NCI-H1930 (cell line): ENCODE results near the gene ZNF343.
"Not testable (repeated sequence)": the region's sequence is repeated elsewhere in the genome, so short reads cannot be mapped to it uniquely, and the experiment has no call there.

Source experiments
- DNase-seq, 2 experiments: peaks; one replicate each; lab custom pipeline; 2025; lab: John Stamatoyannopoulos, UW

ZNF343 gene

DNA sequence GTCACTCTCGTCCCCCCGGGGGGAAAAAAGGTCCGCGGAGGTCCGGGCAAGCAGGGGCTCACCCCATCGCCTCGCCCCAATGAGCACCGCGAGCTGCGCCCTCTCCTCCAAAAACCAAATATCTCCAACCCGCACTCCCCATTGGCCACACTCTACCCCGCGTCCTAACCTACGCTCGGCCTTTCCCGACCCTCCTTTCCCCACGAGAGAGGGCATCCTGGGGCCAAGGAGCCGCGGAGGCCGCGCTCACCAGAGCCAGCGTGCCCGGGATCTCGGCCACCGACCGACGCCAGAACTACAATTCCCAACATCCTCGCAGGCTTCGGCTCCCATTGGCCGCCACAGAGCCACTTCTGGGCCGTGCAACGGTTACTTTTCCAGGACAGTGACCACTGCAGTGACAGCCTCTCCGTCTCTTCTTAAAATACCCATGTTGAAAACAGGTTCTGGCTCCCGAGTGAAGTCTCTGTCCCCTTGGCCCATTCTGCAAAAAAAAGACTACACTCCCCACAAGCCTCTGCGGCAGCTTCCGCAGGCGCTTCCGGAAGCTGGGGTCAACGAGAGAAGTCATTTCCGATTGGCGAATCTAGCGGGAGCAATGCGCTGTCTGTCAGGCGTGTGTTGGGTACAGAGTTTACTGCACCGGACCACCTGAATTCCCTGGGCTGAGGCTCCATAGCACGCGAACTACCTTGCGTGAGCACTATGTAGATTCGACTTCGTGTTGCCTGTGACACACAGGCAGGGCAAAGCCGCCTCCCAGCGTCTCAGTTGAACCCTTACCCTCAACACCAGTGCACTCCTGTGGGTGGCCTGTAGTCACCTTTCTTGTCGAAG is at the start of gene ZNF343:
ZNF343 (minus strand) TSS at position 285 of the 837 bp plus-strand sequence. CDS start 15,020 bp downstream, outside the sequence.
- DNase-seq, result peak; percentile 62 to 72

DNA sequence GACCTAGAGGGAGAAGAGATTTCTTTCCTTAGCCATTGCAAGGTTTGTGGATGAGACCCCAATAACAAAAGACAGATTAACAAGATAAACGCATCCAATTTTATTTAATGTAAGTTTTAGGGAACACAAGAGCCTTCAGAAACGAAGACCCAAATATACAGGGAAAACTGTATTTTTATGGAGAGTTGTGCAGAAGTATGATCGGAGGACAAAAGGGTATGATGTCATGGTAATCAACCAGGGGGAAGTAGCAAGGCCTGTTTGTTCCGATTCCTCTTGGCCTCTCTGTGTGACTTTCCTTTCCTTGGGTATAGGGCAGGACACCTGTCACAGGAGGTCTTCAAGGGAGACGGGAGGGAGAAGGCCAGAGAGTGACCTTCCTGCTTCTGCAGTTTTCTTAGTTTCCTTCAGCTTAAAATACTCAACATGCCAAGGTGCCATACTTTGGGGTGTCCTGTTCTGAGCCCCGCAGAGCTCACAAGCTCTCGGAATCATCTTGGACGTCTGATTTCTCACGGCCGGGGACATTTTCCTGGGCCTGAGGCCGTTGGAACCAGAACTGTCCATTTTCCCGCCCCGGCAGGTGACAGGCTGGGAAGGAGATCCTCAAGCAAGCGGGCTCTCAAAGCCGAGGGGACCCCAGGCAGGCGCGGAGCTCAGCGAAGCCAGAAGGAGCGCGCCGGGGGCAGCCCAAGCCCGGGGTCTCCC is 49.3 kb upstream of the ZNF343 start:
- no peak for DNase-seq

DNA sequence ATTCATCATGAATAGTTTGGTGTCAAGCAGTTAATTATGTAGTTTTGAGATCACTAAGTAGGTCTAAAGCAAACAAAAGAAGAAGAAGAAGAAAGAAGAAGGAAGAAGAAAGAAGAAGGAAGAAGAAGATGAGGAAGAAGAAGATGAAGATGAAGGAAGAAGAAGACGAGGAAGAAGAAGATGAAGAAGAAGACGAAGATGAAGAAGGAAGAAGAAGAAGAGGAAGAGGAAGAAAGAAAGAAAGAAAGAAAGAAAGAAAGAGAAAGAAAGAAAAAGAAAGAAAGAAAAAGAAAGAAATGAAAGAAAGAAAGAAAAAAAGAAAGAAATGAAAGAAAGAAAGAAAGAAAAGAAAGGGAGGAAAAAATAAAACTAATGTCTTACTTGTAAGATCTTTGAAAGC is 36.9 kb upstream of the ZNF343 start:
- DNase-seq, result no peak

GRCh38 chr20:2544211-2544610 is 35.5 kb upstream of the ZNF343 start:
- DNase-seq, result no peak

- no peak for DNase-seq
Measured at GRCh38 chr20:2542361-2542760, 33.6 kb upstream of the ZNF343 start.

- no peak for DNase-seq
Measured at GRCh38 chr20:2541940-2542339, 33.2 kb upstream of the ZNF343 start.

GRCh38 chr20:2538931-2539720 is 30.4 kb upstream of the ZNF343 start:
- DNase-seq, result no peak

DNA sequence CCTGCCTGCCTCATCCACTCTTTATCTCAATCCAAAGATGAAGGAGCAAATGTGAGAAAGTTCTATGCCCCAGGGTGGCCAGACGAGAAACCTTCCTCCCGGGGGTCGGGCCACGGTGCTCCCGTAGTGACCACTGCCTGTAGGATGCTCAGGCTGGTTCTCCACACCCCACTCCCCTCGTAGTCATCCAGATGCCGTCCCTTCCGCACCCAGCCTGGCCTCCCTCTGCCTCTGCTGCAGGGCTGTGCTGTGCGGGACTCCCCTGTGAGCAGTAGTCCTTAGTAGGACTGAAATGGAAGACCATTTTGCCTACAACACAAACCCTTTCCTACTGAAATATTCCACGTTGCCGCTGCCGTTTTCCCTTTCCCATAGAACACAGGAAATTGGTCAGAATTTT is 29.6 kb upstream of the ZNF343 start:
- no peak for DNase-seq

GRCh38 chr20:2537101-2537500 is 28.4 kb upstream of the ZNF343 start:
- DNase-seq, result no peak

DNA sequence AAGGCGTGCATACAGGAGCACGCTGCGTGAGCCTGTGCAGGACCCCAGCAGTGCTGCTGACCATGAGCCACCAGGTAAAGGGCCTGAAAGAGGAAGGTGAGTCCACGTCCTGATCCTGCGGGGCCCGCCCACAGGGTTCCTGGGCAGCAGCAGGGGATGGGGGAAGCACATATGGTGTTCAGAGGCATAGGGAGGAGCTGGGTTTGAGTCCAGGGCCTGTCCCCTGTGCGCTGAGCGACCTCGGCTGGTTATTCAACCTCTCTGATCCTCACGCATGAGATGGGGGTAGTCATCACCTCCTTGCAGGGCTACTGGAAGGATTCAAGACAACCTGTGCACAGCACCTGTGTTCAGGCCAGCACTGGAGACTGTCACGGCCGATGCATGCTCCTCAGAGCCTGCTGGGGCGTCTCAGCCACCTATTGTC is 27.9 kb upstream of the ZNF343 start, which contains the start of gene TMC2:
TMC2 (plus strand) TSS at position 14 of the 427 bp plus-strand sequence; CDS start at position 63, 49 bp downstream.
- no peak for DNase-seq

DNA sequence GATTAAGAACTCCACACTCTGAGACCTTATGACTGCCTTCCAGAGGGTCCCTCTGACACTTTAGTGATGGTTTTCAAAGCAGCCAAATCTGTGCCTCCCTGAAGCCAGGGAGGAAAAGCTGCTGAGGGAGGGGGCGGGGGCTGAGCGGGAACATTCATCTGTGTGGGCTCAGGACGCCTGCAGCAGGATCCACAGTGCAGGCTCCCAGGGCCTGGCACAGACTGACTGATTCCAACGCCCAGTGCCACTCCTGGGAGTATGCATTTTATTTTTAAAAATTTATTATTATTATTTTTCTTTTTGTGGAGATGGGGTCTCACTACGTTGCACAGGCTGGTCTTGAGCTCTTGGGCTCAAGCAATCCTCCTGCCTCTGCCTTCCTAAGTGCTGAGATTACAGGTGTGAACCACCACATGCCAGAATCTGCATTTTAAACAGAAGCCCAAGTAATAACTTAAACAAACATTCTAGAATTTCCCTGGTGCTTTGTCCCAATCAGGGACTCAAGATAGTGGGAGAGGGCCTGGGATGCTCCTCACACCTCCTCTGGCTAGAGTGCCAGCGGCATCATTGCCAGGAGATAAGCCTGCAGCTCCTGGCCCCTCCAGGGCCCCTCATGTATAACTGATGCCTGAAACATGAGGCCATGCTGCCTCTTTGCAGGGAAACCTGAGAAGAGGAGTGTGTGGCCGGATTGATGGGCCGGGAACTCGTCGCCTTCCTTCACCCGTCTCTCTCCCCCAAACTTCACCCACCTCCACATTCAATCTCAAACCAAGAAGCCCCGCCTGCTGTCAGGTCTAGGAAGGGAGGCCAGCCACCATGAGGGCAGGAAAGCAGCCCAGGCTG is 27.2 kb upstream of the ZNF343 start:
- no peak for DNase-seq

GRCh38 chr20:2533118-2533517 is 24.4 kb upstream of the ZNF343 start:
- no peak for DNase-seq

DNA sequence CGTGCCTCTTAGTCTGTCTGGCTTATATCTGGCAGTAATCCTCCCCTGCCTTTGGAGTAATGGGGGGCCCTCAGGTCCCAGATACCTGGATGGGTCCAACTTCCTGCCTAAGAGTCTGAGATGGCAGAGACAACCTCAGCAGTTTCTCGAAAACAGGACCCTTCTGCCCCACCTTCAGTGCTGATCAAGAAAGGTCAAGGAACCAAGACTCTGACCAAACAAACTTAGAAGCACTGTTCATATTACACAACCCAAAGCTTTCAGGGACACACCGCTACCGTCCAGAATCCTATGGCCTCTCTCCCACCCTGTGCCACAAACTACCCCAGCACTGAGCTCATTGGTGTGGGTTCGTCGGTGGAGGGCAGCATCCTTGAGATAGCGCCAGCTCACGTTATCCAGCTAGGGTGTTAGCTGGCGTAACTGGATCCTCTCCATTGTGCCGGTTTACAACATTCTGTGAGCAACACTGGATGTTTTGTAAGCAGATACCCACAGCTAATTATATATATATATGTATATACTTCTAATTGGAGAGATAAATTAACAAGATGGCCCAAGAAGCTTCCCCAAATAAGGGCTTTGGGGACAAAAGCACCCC is 20.1 kb upstream of the ZNF343 start:
- peak in 1 of 2 experiments; percentile 6 for DNase-seq

DNA sequence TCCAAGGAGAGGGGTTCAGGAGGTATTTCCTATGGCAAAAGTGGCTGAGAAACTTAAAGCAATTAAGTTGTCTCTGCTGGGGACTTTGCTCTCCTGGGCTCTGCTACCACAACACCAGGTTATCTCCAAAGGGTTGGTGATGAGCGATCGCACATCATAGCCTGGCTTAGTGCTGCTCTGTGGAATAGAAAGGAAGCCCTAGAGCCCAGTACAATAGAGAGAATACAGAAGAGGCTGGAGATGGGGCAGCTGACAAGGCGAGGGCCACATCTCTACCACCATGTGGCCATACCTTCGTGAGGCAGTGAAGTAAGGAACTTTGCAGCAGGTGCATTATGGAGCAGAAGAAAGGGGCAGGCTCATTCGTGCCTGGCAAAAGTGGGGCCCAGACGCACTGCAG is 19.0 kb upstream of the ZNF343 start:
- no peak for DNase-seq

- not testable (repeated sequence) for DNase-seq
Measured at GRCh38 chr20:2526218-2526583, 17.5 kb upstream of the ZNF343 start.

GRCh38 chr20:2524709-2525506 is 16.2 kb upstream of the ZNF343 start:
- peak in 1 of 2 experiments; percentile 18 for DNase-seq

DNA sequence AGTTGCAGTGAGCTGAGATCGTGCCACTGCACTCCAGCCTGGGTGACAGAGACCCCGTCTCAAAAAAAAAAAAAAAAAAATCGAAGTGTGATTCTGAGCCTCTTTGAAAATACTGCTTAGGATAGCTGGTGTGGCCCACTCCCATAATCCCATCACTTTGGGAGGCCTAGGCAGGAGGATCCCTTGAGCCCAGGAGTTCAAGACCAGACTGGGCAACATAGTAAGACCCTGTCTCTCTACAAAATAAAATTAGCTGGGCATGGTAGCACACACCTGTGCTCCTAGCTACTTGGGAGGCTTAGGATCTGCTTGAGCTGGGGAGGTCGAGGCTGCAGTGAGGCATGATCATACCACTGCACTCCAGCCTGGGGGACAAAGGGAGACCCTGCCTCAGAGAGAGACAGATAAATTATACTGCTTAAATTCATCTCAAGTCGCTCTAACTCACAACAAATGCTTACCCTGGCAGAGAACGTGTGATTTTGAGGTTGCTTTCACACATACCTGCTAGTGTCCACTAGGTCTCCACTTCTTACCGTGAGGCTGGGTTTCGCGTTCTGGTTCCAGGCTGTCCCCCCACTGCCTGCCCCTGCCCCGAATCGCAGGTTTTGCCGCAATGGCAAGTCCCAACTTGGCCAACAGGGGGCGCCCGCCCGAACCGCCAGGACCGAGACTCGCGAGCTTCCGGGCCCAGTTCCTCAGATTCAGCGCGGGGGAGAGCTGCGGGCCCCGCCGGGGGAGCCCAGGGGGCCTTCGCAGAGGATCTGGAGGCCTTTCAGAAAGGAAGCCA is 15.4 kb upstream of the ZNF343 start:
- DNase-seq, result peak; percentile 68 to 85

- DNase-seq, result not testable (repeated sequence)
Measured at GRCh38 chr20:2522826-2523429, 14.2 kb upstream of the ZNF343 start.
